GM12878 (cell line): Measurements from ENCODE around the gene MTHFS. TPM values are rescaled to one million over a fixed set of nuclear protein-coding genes. Genes with fewer than 3 reads are reported as not detected.
A peak's percentile ranks its signal among the peaks of the same experiment; 100 is the strongest.

ENCODE experiments used
- ATAC-seq: fragments of 200-7000 bp; cut with Tn5 transposase; 3 replicates; pipeline ENCODE4 v1.9.1; 2020; ENCODE audit warnings: mild to moderate bottlenecking, moderate library complexity
- BruUV-seq: library from RNA; stranded (reverse); fragments of 400-500 nt; replicated peaks from 2 replicates; lab custom pipeline; 2021; lab: Mats Ljungman, UMichigan
- CTCF ChIA-PET: fragments of 300-600 bp; sonication (Branson Sonifier 250); formaldehyde crosslinking; extraction: SDS; loops from one replicate; lab custom pipeline; 2021; ENCODE audit warnings: inconsistent platforms; lab: Yijun Ruan, JAX
- POLR2A ChIA-PET: fragments of 350-600 bp; formaldehyde crosslinking; extraction: SDS; loops from one replicate; lab custom pipeline; 2021; ENCODE audit warnings: inconsistent platforms; lab: Charles Lee
- RAD21 ChIA-PET: fragments of 300-600 bp; sonication (Branson Sonifier 250); formaldehyde crosslinking; loops from one replicate; lab custom pipeline; 2023; ENCODE audit warnings: antibody characterized with exemption; ENCODE audit not compliant: unreplicated experiment; lab: Charles Lee
- SMC1A ChIA-PET: fragments of 300-600 bp; sonication (Branson Sonifier 250); formaldehyde crosslinking; loops from one replicate; lab custom pipeline; 2023; ENCODE audit not compliant: unreplicated experiment, uncharacterized antibody; lab: Charles Lee
- DNase-seq: peaks from one replicate; pipeline ENCODE4 v3.0.0-alpha.2; 2011; ENCODE audit warnings: low read depth, low spot score
- FAIRE-seq: peaks from 3 replicates; lab custom pipeline; 2011; peaks lifted over from hg19 to GRCh38; lab: Jason Lieb, UNC
- H2AFZ ChIP-seq: 2 replicates; pipeline ENCODE4 v1.6.0; 2011; ENCODE audit warnings: low read depth, low read length, control low read depth; ENCODE audit not compliant: control insufficient read depth
- H3K27ac ChIP-seq: 2 replicates; pipeline ENCODE4 v1.5.1; 2011; ENCODE audit warnings: control low read depth; ENCODE audit not compliant: control insufficient read depth, insufficient read depth
- H3K27me3 ChIP-seq, 2 experiments: replicated peaks in 1 of 2; 2 replicates each; pipeline versions ENCODE4 v1.6.0 to v1.6.1; 2011; ENCODE audit warnings: low read length in 1 of 2; ENCODE audit not compliant: control insufficient read depth in 2 of 2, insufficient read depth in 2 of 2
- H3K36me3 ChIP-seq, 2 experiments: 2 replicates each; pipeline ENCODE4 v1.5.1; 2011; ENCODE audit warnings: low read length in 1 of 2; ENCODE audit not compliant: control insufficient read depth in 2 of 2, insufficient read depth in 2 of 2
- H3K4me1 ChIP-seq: 2 replicates; pipeline ENCODE4 v1.6.1; 2011; ENCODE audit warnings: mild to moderate bottlenecking, low read length, moderate library complexity, mixed read lengths; ENCODE audit not compliant: control insufficient read depth, insufficient read depth
- H3K4me2 ChIP-seq: 2 replicates; pipeline ENCODE4 v1.6.0; 2011; ENCODE audit warnings: control low read depth; ENCODE audit not compliant: control insufficient read depth, insufficient read depth
- H3K4me3 ChIP-seq: fragments of 200-600 bp; sonication (generic); 2 replicates; pipeline ENCODE4 v1.5.1; 2016
- H3K79me2 ChIP-seq: 2 replicates; pipeline ENCODE4 v1.6.0; 2011; ENCODE audit warnings: low read length; ENCODE audit not compliant: control insufficient read depth, insufficient read depth
- H3K9ac ChIP-seq: 2 replicates; pipeline ENCODE4 v1.8.0; 2011; ENCODE audit warnings: low read length, control low read depth, mixed read lengths; ENCODE audit not compliant: control insufficient read depth, insufficient read depth
- H3K9me3 ChIP-seq: replicated peaks from 3 replicates; pipeline ENCODE4 v1.5.1; 2011; ENCODE audit warnings: mild to moderate bottlenecking, low read length; ENCODE audit not compliant: control insufficient read depth, insufficient read depth
- H4K20me1 ChIP-seq: 2 replicates; pipeline ENCODE4 v1.6.0; 2011; ENCODE audit not compliant: control insufficient read depth, insufficient read depth
- CREM ChIP-seq: IDR thresholded peaks from 2 replicates; pipeline ENCODE4 v1.6.1; 2014; ENCODE audit warnings: antibody characterized with exemption, low read depth
- EP300 ChIP-seq, 2 experiments: fragments of 150-350 bp in 1 of 2; IDR thresholded peaks; 2 replicates each; pipeline ENCODE4 v1.6.1; 2011 to 2012; ENCODE audit warnings: low read depth in 2 of 2, low read length in 2 of 2, borderline replicate concordance in 1 of 2, improper control_type of control experiment in 1 of 2, inconsistent platforms in 1 of 2; ENCODE audit not compliant: control insufficient read depth in 1 of 2
- FOXM1 ChIP-seq: IDR thresholded peaks from 2 replicates; pipeline ENCODE4 v1.6.1; 2012; ENCODE audit warnings: low read depth, mild to moderate bottlenecking, inconsistent platforms, low read length, moderate library complexity
- HCFC1 ChIP-seq: fragments of 150-350 bp; IDR thresholded peaks from 2 replicates; pipeline ENCODE4 v1.6.1; 2014; ENCODE audit warnings: low read length
- IKZF1 ChIP-seq: fragments of 450-650 bp; conservative IDR thresholded peaks from 2 replicates; pipeline ENCODE4 v1.6.1; 2017; ENCODE audit warnings: antibody characterized with exemption, mild to moderate bottlenecking
- KDM1A ChIP-seq: fragments of 200-600 bp; sonication (generic); IDR thresholded peaks from 2 replicates; pipeline ENCODE4 v1.6.1; 2016; ENCODE audit warnings: borderline replicate concordance
- NKRF ChIP-seq: fragments of 450-650 bp; conservative IDR thresholded peaks from 2 replicates; pipeline ENCODE4 v1.6.1; 2017; ENCODE audit warnings: mild to moderate bottlenecking, moderate library complexity
- RCOR1 ChIP-seq: conservative IDR thresholded peaks from 2 replicates; pipeline ENCODE4 v1.6.1; 2012; ENCODE audit warnings: low read depth, low read length, improper control_type of control experiment
- ZNF24 ChIP-seq: fragments of 450-650 bp; IDR thresholded peaks from 2 replicates; pipeline ENCODE4 v1.6.1; 2017; ENCODE audit warnings: antibody characterized with exemption, mild to moderate bottlenecking
- ZNF592 ChIP-seq: fragments of 450-650 bp; IDR thresholded peaks from 2 replicates; pipeline ENCODE4 v1.6.1; 2017; ENCODE audit warnings: mild to moderate bottlenecking, moderate library complexity
- WGBS: methylation state at CpG from one replicate; pipeline ENCODE4 v1.1.6; 2016; ENCODE audit warnings: low lambda C conversion rate; ENCODE audit not compliant: insufficient replicate concordance, insufficient coverage; ENCODE audit errors: missing lambda C conversion rate; 5-methylcytosine and 5-hydroxymethylcytosine counted together
- in situ Hi-C: fragments of 300-500 bp; cut with MboI; formaldehyde crosslinking; loops from 9 replicates; pipeline ENCODE4 v1.14.3; 2018; ENCODE audit warnings: mixed read lengths
- intact Hi-C: fragments of 100-400 bp; cut with micrococcal nuclease; formaldehyde crosslinking; loops from one replicate; pipeline ENCODE4 v1.14.2; 2022; ENCODE audit not compliant: unreplicated experiment
- polyA plus RNA-seq, 11 experiments: library from polyadenylated mRNA; depleted of rRNA in 4 of 11; unstranded in 6 of 11; stranded (reverse) in 5 of 11; fragments of >200 nt; fragmentation: Nextera tagmentation in 4 of 11; fragmentation: Illumina TruSeq in 1 of 11; extraction: Ambion mirVana in 4 of 11; extraction: Trizol in 1 of 11; gene quantifications; 1 replicate in 1 of 11; 2 replicates in 10 of 11; pipeline versions ENCODE4 v1.2.1 to v1.2.3, GENCODE V29; 2011 to 2016; ENCODE audit warnings: inconsistent platforms in 2 of 11, missing spikeins in 2 of 11, low read depth in 1 of 11
- total RNA-seq, 4 experiments: library from RNA; depleted of rRNA in 3 of 4; stranded (reverse); fragments of >200 nt in 3 of 4; fragmentation: Illumina TruSeq in 1 of 4; extraction: Trizol in 1 of 4; gene quantifications; 2 replicates each; pipeline versions ENCODE4 v1.2.1 to v1.2.3, GENCODE V29; 2013 to 2021

MTHFS gene
- total and polyA plus RNA-seq, 10 of the 15 experiments (the other 5 are each of a cell fraction or from before 2014, with no cell fraction given): 14.0 to 81.9 (median 31.8) TPM

GRCh38 chr15:79832367-79833120, 64.3 kb downstream of the MTHFS start:
- Histone ChIP-seq H3K36me3 (no peaks in the 10 kb centered on the region; a peak in 2 of 4 replicates), H3K9me3 (no peaks in the 10 kb centered on the region), H3K4me1 (peaks cover 8% of the 10 kb centered on the region), H2AFZ (no peak overlapping the region), H3K27ac (no peak overlapping the region), H3K9ac (no peak overlapping the region), H3K27me3 (no peaks in the 10 kb centered on the region), H3K4me2 (no peak overlapping the region), H3K4me3 (no peak overlapping the region), H3K79me2 (no peaks in the 10 kb centered on the region), H4K20me1 (no peaks in the 10 kb centered on the region)
- in situ Hi-C loops: no loop called here
- CTCF ChIA-PET: interaction anchor here (1.5 to 2.8 kb wide), 3 partner anchors 18 to 21 kb away, joined by 4 to 13 read pairs (median 5); no protein-coding TSS in a partner anchor
- SMC1A ChIA-PET: interaction anchor here (0.8 kb wide), 1 partner anchor 21 kb away, joined by 4 read pairs; no protein-coding TSS in a partner anchor
- no peak for FAIRE-seq
- no peak for ATAC-seq
- WGBS: 75% methylated on average over 1 of the region's 1 CpG
- DNase-seq: no peak
- no peak for TF ChIP-seq IKZF1
- intact Hi-C loops: no loop called here
- RAD21 ChIA-PET: no interaction called here
- BruUV-seq: TSS peak; percentile 31
- POLR2A ChIA-PET: no interaction called here

- DNase-seq: no peak
- in situ Hi-C loops (no loop called here), intact Hi-C loops (no loop called here)
- BruUV-seq: no TSS peak
- ATAC-seq: no peak
- RAD21 ChIA-PET: no interaction called here
- SMC1A ChIA-PET: interaction anchor here (1.3 kb wide), 1 partner anchor 13 kb away, joined by 5 read pairs; no protein-coding TSS in a partner anchor
- Histone ChIP-seq H3K27me3 (no peaks in the 10 kb centered on the region), H3K4me3 (no peak overlapping the region), H3K9me3 (no peaks in the 10 kb centered on the region), H3K4me1 (peaks cover 8% of the 10 kb centered on the region), H3K79me2 (no peaks in the 10 kb centered on the region), H4K20me1 (no peaks in the 10 kb centered on the region), H3K27ac (no peak overlapping the region), H3K9ac (no peak overlapping the region), H3K4me2 (no peak overlapping the region), H3K36me3 (no peaks in the 10 kb centered on the region; a peak in 2 of 4 replicates), H2AFZ (no peak overlapping the region)
- no peak for FAIRE-seq
- POLR2A ChIA-PET: no interaction called here
- 95% methylated on average over 1 of the region's 1 CpG for WGBS
- CTCF ChIA-PET: interaction anchor here (1.6 to 2.8 kb wide), 2 partner anchors 19 to 22 kb away, joined by 4 to 13 read pairs; no protein-coding TSS in a partner anchor
- no peak for TF ChIP-seq NKRF
- TF ChIP-seq CREM: no peak
- TF ChIP-seq HCFC1: no peak
- no peak for TF ChIP-seq ZNF24
- TF ChIP-seq ZNF592: no peak
- no peak for TF ChIP-seq EP300 (IDR thresholded peaks at IDR 0.05; ENCODE audit: borderline replicate concordance in 1 of 2, control insufficient read depth in 1 of 2, low read depth in 2 of 2, low read length in 2 of 2)
- TF ChIP-seq RCOR1: no peak
- no peak for TF ChIP-seq FOXM1
- no peak for TF ChIP-seq KDM1A
These were observed 65.2 kb downstream of the MTHFS start for GRCh38 chr15:79831604-79832003.
